ENCODE measurements around the gene PACS2. TPM values are rescaled to one million over a fixed set of nuclear protein-coding genes. Genes with fewer than 3 reads are reported as not detected.

The PACS2 gene
- total RNA-seq, 2 donors from 2014 or later, result 117 to 121 TPM

DNA sequence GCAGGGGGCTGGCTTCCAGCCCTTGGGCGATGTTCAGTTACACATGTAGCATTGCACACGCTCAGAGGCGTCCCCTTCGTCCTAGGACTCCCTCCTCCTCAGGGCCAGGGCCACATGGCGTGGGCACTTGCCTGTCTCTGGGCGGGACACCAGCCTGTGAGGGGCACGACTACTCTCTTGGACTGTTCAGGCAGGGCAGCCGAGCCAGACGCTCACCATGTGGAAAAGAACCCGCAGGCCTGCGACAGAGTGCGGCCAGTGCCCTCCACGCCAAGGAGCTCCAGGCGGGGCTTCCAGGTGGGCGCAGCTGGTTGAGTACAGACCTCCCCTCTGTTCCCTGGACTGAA, 126.0 kb downstream of the PACS2 start:
- WGBS, 2 experiments (ENCODE audit: insufficient coverage in 1 of 2, insufficient read length in 1 of 2), result 94 to 96% methylated on average over 10 to 15 of the region's 15 CpGs
- no peak for TF ChIP-seq CTCF (conservative IDR thresholded peaks at IDR 0.05)
- no peaks in the 10 kb centered on the region for H3K27me3 Mint-ChIP-seq (ENCODE audit: insufficient read depth)
- H3K36me3 Mint-ChIP-seq (ENCODE audit: low read depth), result peaks cover 35% of the 10 kb centered on the region
- H3K4me1 Mint-ChIP-seq, result no peaks in the 10 kb centered on the region
- DNase-seq, result no peak
- H3K9ac ChIP-seq (ENCODE audit: extremely low read depth, low read length, poor library complexity, severe bottlenecking), result no peak overlapping the region
- H3K4me3 Mint-ChIP-seq, result no peak overlapping the region
- H3K36me3 ChIP-seq (ENCODE audit: control insufficient read depth, insufficient read depth, low read length), result peaks cover 30% of the 10 kb centered on the region
- H3K9me3 Mint-ChIP-seq, result no peaks in the 10 kb centered on the region
- no peaks in the 10 kb centered on the region for H3K27me3 ChIP-seq (ENCODE audit: control insufficient read depth, insufficient read depth, low read length, poor library complexity, severe bottlenecking)
- no peak overlapping the region for H3K27ac Mint-ChIP-seq
- H3K9me3 ChIP-seq (ENCODE audit: control insufficient read depth, low read length), result no peaks in the 10 kb centered on the region
- H3K27ac ChIP-seq (ENCODE audit: low read depth, low read length), result no peak overlapping the region
- H3K4me1 ChIP-seq (ENCODE audit: control insufficient read depth, insufficient read depth, low read length), result no peaks in the 10 kb centered on the region
- H3K4me3 ChIP-seq (ENCODE audit: low read length), result no peak overlapping the region

GRCh38 chr14:105440992-105441391, 126.4 kb downstream of the PACS2 start:
- H3K4me1 Mint-ChIP-seq, result no peaks in the 10 kb centered on the region
- no peak for TF ChIP-seq CTCF (conservative IDR thresholded peaks at IDR 0.05)
- H3K27ac ChIP-seq (ENCODE audit: low read depth, low read length), result no peak overlapping the region
- no peak overlapping the region for H3K4me3 ChIP-seq (ENCODE audit: low read length)
- H3K9ac ChIP-seq (ENCODE audit: extremely low read depth, low read length, poor library complexity, severe bottlenecking), result no peak overlapping the region
- no peaks in the 10 kb centered on the region for H3K27me3 ChIP-seq (ENCODE audit: control insufficient read depth, insufficient read depth, low read length, poor library complexity, severe bottlenecking)
- WGBS, 2 experiments (ENCODE audit: insufficient coverage in 1 of 2, insufficient read length in 1 of 2), result 97 to 100% methylated on average over 8 to 9 of the region's 9 CpGs
- DNase-seq, result no peak
- H3K9me3 Mint-ChIP-seq, result no peaks in the 10 kb centered on the region
- H3K4me3 Mint-ChIP-seq, result no peak overlapping the region
- H3K27me3 Mint-ChIP-seq (ENCODE audit: insufficient read depth), result no peaks in the 10 kb centered on the region
- peaks cover 30% of the 10 kb centered on the region for H3K36me3 ChIP-seq (ENCODE audit: control insufficient read depth, insufficient read depth, low read length)
- no peak overlapping the region for H3K27ac Mint-ChIP-seq
- H3K9me3 ChIP-seq (ENCODE audit: control insufficient read depth, low read length), result no peaks in the 10 kb centered on the region
- no peaks in the 10 kb centered on the region for H3K4me1 ChIP-seq (ENCODE audit: control insufficient read depth, insufficient read depth, low read length)
- peaks cover 32% of the 10 kb centered on the region for H3K36me3 Mint-ChIP-seq (ENCODE audit: low read depth)

- Histone ChIP-seq H3K9me3 (ENCODE audit: control insufficient read depth, low read length) (no peaks in the 10 kb centered on the region), H3K9ac (ENCODE audit: extremely low read depth, low read length, poor library complexity, severe bottlenecking) (no peak overlapping the region), H3K4me3 (ENCODE audit: low read length) (no peak overlapping the region), H3K27me3 (ENCODE audit: control insufficient read depth, insufficient read depth, low read length, poor library complexity, severe bottlenecking) (no peaks in the 10 kb centered on the region), H3K36me3 (ENCODE audit: control insufficient read depth, insufficient read depth, low read length) (peaks cover 25% of the 10 kb centered on the region), H3K27ac (ENCODE audit: low read depth, low read length) (no peak overlapping the region), H3K4me1 (ENCODE audit: control insufficient read depth, insufficient read depth, low read length) (no peaks in the 10 kb centered on the region)
- 83 to 85% methylated on average over 16 to 17 of the region's 17 CpGs for WGBS, 2 experiments (ENCODE audit: insufficient coverage in 1 of 2, insufficient read length in 1 of 2)
- Mint-ChIP-seq H3K9me3 (no peaks in the 10 kb centered on the region), H3K4me3 (no peak overlapping the region), H3K4me1 (no peaks in the 10 kb centered on the region), H3K27ac (no peak overlapping the region), H3K27me3 (ENCODE audit: insufficient read depth) (no peaks in the 10 kb centered on the region), H3K36me3 (ENCODE audit: low read depth) (peaks cover 24% of the 10 kb centered on the region)
- DNase-seq, result no peak
- TF ChIP-seq CTCF (conservative IDR thresholded peaks at IDR 0.05), result no peak
These were observed 127.6 kb downstream of the PACS2 start for GRCh38 chr14:105442125-105442524.
